ENCODE results near the gene DAZAP1. TPM values are rescaled to one million over a fixed set of nuclear protein-coding genes. Genes with fewer than 3 reads are reported as not detected.

The DAZAP1 gene
- polyA plus RNA-seq, 1 experiment = 38.3 TPM

DNA sequence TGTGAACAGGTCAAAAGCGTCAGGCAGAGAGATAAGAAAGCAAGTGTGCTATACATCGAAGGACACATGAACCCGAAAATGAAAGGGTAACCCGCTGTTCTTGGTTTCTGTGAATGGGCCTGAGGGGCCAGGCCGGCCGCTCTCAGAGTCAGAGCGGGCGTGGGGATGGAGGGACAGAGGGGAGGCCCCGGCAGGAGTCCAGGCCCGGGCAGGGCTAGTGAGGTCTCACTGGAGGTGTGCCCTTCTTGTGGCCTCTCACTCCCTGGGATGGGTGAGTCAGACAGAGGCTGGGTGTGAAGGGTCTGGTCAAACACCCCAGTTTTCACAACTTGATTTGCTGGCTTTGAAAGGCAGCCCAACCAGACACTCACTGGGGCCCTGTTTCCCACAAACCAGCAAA lies 41.1 kb upstream of the DAZAP1 start:
- H3K36me3 ChIP-seq (ENCODE audit: control insufficient read depth, insufficient read depth, low read length) = peaks cover 42% of the 10 kb centered on the region
- no peak for DNase-seq (ENCODE audit: low read depth)
- POLR2A ChIA-PET = no interaction called here

DNA sequence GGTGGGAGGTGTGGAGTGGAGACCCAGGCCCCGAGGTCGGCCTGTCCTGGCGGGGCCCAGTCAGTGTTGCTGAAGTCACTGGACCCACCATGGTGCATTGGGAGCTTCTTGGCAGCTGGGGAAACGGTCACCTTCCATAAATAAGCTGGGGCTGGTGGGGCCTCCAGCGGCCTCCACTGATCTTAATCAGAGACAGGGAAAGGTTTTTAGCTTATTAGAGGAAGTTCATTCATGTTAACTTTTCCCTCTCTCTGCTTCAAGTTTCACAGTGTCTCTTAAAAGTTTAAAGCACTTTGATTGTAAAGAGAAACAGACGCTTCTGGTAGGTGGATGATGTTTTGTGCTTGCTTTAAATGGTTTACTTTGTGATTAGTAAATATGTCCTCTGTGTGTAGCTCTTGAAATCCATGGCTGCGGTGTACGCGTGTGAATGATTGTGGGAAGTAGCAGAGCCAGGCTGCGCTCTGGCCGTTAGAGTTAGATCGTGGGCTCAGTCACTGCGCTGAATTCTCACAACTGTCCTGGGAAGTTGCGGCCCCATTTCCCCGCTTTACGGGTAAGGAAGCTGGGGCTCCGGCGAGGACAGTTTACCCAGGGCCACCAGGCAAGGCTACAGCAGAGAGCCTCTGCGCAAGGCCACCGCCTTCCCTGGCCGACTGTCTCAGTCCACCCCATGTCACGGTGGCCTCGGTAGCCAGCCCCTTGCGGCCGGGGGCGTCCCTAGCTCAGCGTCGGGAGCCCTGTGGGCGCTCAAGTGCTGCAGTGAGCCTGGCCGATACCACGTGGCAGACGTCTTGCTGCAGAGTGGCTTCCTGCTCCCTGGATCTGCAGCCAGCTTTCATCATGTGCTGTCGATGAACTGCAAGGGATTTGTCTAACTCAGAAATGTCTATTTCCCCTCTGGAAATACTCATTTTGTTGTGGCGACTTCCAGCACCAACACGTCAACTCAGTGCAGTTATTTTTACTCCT lies 40.2 kb upstream of the DAZAP1 start:
- CTCF ChIA-PET = interaction anchor here (0.9 to 1.4 kb wide), 4 partner anchors 10 to 123 kb away, joined by 3 to 4 read pairs (median 4); no protein-coding TSS in a partner anchor
- POLR2A ChIA-PET = no interaction called here
- TF ChIP-seq, protein P1, sequence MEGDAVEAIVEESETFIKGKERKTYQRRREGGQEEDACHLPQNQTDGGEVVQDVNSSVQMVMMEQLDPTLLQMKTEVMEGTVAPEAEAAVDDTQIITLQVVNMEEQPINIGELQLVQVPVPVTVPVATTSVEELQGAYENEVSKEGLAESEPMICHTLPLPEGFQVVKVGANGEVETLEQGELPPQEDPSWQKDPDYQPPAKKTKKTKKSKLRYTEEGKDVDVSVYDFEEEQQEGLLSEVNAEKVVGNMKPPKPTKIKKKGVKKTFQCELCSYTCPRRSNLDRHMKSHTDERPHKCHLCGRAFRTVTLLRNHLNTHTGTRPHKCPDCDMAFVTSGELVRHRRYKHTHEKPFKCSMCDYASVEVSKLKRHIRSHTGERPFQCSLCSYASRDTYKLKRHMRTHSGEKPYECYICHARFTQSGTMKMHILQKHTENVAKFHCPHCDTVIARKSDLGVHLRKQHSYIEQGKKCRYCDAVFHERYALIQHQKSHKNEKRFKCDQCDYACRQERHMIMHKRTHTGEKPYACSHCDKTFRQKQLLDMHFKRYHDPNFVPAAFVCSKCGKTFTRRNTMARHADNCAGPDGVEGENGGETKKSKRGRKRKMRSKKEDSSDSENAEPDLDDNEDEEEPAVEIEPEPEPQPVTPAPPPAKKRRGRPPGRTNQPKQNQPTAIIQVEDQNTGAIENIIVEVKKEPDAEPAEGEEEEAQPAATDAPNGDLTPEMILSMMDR (IDR thresholded peaks at IDR 0.05; ENCODE audit: insufficient read depth, low read depth, low read length) = no peak
- H3K27me3 ChIP-seq (ENCODE audit: control insufficient read depth, insufficient read depth, low read length) = no peaks in the 10 kb centered on the region
- no peak overlapping the region for H3K4me3 ChIP-seq (ENCODE audit: low read depth, low read length)
- no peak for DNase-seq (ENCODE audit: low read depth)
- H3K36me3 ChIP-seq (ENCODE audit: control insufficient read depth, insufficient read depth, low read length) = peaks cover 42% of the 10 kb centered on the region

More for the DNA sequence above, 41.1 kb upstream of the DAZAP1 start:
- TF ChIP-seq, protein P1 (IDR thresholded peaks at IDR 0.05; ENCODE audit: insufficient read depth, low read depth, low read length) = no peak
- CTCF ChIA-PET = interaction anchor here (1.1 kb wide), 1 partner anchor 50 kb away, joined by 3 read pairs; no protein-coding TSS in a partner anchor
- H3K4me3 ChIP-seq (ENCODE audit: low read depth, low read length) = no peak overlapping the region
- no peaks in the 10 kb centered on the region for H3K27me3 ChIP-seq (ENCODE audit: control insufficient read depth, insufficient read depth, low read length)

DNA sequence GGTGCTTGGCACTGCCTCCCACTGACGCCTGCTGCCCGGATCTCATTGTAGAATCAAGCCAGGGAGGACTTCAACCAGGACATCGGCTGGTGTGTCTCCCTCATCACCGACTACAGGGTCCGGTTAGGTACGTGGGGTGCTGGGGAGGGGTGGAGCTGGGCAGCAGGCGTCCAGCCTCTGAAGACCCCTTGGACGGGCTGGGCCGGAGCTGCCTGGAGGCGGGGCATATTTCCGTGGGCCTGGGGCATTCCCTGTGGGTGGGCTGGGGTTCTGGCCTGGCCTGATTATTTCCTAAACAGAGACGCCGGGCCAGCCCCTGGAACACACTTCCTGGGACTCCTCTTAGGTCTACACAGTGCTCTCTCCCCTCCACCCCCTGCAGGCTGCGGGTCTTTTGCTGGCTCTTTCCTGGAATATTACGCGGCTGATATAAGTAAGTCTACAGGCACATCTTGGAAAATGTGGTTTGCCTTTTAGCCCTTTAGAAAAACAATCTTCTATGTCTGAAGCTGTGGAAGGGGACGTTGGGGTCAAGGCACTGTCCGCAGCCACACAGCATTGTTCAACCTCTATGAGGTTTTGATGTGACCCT lies 38.1 kb upstream of the DAZAP1 start:
- TF ChIP-seq, protein P1 (IDR thresholded peaks at IDR 0.05; ENCODE audit: insufficient read depth, low read depth, low read length) = no peak
- DNase-seq (ENCODE audit: low read depth) = no peak
- POLR2A ChIA-PET = no interaction called here
- Histone ChIP-seq H3K27me3 (ENCODE audit: control insufficient read depth, insufficient read depth, low read length) (no peaks in the 10 kb centered on the region), H3K36me3 (ENCODE audit: control insufficient read depth, insufficient read depth, low read length) (peaks cover 34% of the 10 kb centered on the region), H3K4me3 (ENCODE audit: low read depth, low read length) (no peak overlapping the region)
- CTCF ChIA-PET = no interaction called here

DNA sequence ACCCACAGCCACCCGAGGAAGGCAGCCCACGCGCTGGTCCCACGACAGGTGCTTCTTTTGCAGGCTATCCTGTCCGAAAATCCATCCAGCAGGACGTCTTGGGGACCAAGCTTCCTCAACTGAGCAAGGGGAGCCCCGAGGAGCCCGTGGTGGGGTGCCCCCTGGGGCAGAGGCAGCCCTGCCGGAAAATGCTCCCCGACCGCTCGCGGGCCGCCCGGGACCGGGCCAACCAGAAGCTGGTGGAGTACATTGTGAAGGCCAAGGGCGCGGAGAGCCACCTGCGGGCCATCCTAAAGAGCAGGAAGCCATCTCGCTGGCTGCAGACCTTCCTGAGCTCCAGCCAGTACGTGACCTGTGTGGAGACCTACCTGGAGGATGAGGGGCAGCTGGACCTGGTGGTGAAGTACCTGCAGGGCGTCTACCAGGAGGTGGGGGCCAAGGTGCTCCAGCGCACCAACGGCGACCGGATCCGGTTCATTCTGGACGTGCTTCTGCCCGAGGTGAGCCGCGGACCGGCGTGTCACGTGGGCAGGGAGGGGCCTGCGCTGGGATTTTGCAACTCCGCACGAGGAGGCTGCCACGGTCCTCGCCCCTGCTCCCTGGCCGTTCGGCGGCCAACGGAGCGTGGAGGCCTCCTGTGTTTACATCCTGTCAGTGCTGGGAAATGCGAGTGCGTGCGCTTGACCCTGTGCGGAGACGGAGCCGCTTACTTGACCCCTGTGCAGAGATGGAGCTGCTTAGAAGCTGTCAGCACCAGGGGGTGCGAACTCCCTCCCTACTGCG lies 36.6 kb upstream of the DAZAP1 start:
- Histone ChIP-seq H3K36me3 (ENCODE audit: control insufficient read depth, insufficient read depth, low read length) (peaks cover 32% of the 10 kb centered on the region), H3K27me3 (ENCODE audit: control insufficient read depth, insufficient read depth, low read length) (no peaks in the 10 kb centered on the region), H3K4me3 (ENCODE audit: low read depth, low read length) (no peak overlapping the region)
- no peak for DNase-seq (ENCODE audit: low read depth)
- POLR2A ChIA-PET = no interaction called here
- TF ChIP-seq, protein P1 (IDR thresholded peaks at IDR 0.05; ENCODE audit: insufficient read depth, low read depth, low read length) = no peak
- CTCF ChIA-PET = interaction anchor here (0.9 to 2.7 kb wide), 3 partner anchors 9 to 91 kb away, joined by 3 to 16 read pairs (median 3); no protein-coding TSS in a partner anchor
